HG03432 (cell line): ENCODE results near the gene ADPRHL1.
"Not testable (repeated sequence)": the region's sequence is repeated elsewhere in the genome, so short reads cannot be mapped to it uniquely, and the experiment has no call there.

Source experiments
- ATAC-seq: cut with Tn5 transposase; IDR thresholded peaks from one replicate; pipeline ENCODE4 v1.9.1; 2021; ENCODE audit warnings: mild to moderate bottlenecking, moderate library complexity; ENCODE audit not compliant: unreplicated experiment

ADPRHL1 gene

DNA sequence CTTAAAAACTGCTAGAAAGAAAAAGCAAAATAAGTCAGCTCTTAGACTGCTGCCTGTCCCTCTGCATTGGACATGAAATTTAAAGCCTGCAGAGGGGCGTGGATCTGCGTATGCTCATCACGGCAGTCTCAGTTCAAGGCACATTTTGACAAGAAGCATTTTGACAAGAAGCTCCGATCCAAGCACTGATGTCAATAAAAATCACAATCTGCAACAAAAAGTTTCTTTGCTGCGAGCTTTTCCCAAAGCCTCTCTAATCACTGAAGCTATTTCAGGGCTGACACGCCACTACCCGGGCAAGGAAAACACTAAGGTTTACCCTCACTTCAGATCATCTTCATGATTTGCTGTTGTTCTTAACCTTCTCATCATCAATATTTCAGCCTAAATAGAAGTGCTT, 29.8 kb upstream of the ADPRHL1 start:
- no peak for ATAC-seq

- ATAC-seq = no peak
Measured at GRCh38 chr13:113479179-113479578, 25.9 kb upstream of the ADPRHL1 start.

DNA sequence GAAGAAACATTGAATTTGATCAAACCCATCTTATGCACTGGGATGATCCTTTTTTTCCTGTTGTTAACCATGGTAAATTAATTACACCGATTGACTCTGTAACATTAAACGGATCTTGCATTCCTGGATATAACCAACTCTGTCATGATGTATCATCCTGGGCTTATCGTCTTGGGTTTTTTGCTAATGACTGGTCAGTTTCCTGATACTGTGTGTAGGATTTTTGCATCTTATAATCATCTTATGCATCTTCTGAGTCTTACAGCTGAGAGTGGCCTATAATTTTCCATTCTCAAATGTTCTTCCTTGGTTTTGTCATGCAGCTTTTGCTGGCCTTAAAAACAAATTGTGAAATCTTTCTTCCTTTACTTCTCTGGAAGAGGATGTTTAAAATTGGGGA, 24.4 kb upstream of the ADPRHL1 start:
- ATAC-seq = no peak

DNA sequence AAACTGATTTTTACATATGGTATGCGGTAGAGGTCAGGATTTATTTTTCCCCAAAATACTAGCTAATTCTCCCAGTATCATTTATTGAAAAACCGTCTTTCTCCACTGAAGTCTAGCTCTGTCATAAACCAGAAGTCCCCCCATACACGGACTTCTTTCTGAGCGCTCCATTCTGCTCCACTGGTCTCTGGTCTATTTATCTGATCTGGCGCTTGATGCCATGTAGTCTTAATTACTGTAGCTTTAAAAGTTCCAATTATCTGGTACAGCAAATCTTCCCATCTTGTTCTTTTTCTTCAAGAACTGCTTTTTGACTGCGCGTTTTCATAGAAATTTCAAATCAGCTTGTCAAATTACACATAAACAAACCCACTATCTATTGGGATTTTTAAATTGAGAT, 23.5 kb upstream of the ADPRHL1 start:
- ATAC-seq = no peak

- no peak for ATAC-seq
Measured at GRCh38 chr13:113475911-113476310, 22.6 kb upstream of the ADPRHL1 start.

DNA sequence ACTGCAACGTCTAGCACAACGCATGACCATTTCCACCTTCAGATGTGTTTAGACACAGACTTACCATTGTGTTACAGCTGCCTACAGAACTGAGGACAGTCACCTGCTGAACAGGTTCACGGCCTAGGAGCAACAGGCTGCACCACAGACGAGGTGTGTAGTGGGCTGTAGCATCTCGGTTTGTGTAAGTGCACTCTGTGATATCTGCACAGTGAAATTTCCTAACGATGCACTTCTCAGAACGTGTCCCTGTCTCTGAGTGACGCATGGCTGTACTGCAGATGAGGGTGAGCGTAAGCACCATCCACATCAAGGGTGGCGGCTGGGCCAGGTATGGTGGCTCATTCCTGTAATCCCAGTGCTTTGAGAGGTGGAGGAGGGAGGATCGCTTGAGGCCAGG, 22.0 kb upstream of the ADPRHL1 start:
- ATAC-seq = no peak

DNA sequence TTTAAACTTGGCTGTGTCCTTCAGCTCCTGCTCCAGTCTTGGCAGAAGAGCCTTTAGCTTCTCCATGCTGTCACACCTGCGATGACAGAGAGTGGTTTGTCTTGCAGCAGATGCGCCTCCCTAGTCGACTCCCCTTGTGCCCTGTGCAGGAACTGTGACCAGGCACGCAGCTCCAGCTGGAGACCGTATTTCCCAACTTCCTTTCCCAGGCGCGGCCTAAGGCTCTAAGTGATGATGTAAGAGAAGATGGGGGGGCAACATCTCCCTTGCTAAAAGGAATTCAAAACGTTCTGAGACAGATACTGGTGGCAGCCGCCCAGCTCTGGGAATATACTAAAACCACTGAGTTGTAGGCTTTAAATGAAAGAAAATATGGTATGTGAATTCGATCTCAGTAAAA, 20.9 kb upstream of the ADPRHL1 start:
- ATAC-seq = no peak

GRCh38 chr13:113472355-113473025, 19.2 kb upstream of the ADPRHL1 start:
- no peak for ATAC-seq

DNA sequence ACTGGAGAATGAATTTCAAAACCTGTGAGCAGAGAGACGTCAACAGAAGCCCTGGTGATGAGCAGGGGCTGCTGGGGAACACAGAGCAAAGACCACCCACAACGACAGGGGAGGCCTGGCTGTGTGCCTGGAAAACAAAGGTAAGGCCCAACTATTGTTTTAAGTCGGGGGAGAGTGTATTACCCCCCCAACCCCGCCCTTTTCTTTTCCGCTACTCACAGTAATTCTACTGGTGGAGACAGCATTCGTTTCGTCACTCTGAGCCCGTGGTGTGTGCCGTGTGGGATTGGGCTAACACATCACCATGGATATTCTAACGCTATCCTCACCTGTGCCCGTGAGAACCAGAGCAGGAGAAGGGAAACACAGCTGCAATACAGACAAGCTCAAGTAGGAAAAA, 18.6 kb upstream of the ADPRHL1 start:
- ATAC-seq = no peak

- not testable (repeated sequence) for ATAC-seq
Measured at GRCh38 chr13:113470635-113471163, 17.4 kb upstream of the ADPRHL1 start.

GRCh38 chr13:113470073-113470472, 16.8 kb upstream of the ADPRHL1 start:
- ATAC-seq = no peak

GRCh38 chr13:113469582-113469981, 16.3 kb upstream of the ADPRHL1 start:
- ATAC-seq = no peak

- ATAC-seq = no peak
Measured at GRCh38 chr13:113468472-113469201, 15.3 kb upstream of the ADPRHL1 start.

DNA sequence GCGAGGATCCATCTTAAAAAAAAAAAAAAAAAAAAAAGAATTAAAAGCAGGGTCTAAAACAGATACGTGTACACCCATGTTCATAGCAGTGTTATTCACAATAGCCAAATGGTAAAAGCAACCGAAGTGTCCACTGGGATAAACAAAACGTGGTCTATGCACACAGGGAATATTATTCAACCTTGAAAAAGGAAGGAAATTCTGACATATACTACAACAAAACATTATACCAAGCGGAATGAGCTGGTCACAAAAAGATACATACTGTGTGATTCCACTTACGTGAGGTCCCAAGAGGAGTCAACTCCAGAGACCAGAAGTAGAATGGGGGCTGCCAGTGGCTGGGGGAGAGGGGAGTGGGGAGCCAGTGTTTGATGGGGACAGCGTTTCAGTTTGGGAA, 14.7 kb upstream of the ADPRHL1 start:
- ATAC-seq = no peak

DNA sequence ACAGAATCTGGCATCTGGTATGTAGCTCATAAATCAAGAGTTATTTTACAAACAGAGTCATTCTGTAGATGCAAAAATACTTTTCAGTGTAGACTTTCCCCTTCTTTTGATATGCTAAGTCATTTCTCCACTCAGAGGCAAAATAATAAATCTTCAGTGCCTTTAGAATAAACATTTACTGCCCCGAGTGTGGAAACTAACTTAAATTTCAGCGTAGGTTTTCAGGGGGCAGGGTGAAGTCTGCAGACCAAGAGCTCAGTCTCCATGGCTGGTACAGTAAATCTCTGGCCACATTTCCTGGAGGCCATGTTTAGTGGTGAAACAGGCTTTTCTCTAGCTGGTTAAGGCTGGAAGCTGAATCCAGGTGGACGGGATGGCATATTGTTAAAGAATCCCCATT, 13.1 kb upstream of the ADPRHL1 start:
- no peak for ATAC-seq

DNA sequence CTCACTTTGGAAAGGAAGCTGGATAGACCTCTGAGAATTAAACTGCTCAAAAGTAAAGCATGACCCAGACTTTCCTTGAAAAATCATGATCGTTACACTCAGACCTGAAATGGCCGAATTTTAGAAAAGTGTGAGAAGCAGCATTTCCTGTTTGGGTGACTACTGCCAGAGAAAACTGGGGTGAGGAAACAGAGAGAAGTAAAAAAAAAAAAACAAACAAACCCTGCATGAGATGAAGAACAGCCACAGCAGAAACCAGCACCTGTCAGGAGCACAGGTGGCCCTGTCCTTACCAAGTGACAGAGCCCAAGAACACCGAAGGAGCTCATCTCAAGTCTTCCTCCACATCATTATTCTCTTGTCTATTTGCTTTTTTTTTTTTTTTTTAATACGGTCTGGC, 12.0 kb upstream of the ADPRHL1 start:
- no peak for ATAC-seq

- no peak for ATAC-seq
Measured at GRCh38 chr13:113464476-113464875, 11.2 kb upstream of the ADPRHL1 start.

- no peak for ATAC-seq
Measured at GRCh38 chr13:113461022-113461751, 7.9 kb upstream of the ADPRHL1 start.

- ATAC-seq = no peak
Measured at GRCh38 chr13:113460599-113460998, 7.3 kb upstream of the ADPRHL1 start.

GRCh38 chr13:113460064-113460555, 6.8 kb upstream of the ADPRHL1 start:
- ATAC-seq = no peak

GRCh38 chr13:113458253-113459065, 5.2 kb upstream of the ADPRHL1 start:
- no peak for ATAC-seq
